Measurements from ENCODE around the gene MELTF.

- no peak for TF ChIP-seq CTCF (IDR thresholded peaks at IDR 0.05)
- no peak for TF ChIP-seq EP300 (IDR thresholded peaks at IDR 0.05)
- TF ChIP-seq POLR2AphosphoS5 (IDR thresholded peaks at IDR 0.05) = no peak
- TF ChIP-seq POLR2A (IDR thresholded peaks at IDR 0.05) = no peak
Observed at GRCh38 chr3:196966526-196967401, 62.9 kb downstream of the MELTF start.

Data from gastroesophageal sphincter (tissue), 3 donors.